ENCODE measurements around the gene CLPTM1. TPM values are rescaled to one million over a fixed set of nuclear protein-coding genes. Genes with fewer than 3 reads are reported as not detected.
A peak's percentile ranks its signal among the peaks of the same experiment; 100 is the strongest.

CLPTM1 gene
- total RNA-seq, 1 experiment from 2014 or later, result 82.0 TPM

DNA sequence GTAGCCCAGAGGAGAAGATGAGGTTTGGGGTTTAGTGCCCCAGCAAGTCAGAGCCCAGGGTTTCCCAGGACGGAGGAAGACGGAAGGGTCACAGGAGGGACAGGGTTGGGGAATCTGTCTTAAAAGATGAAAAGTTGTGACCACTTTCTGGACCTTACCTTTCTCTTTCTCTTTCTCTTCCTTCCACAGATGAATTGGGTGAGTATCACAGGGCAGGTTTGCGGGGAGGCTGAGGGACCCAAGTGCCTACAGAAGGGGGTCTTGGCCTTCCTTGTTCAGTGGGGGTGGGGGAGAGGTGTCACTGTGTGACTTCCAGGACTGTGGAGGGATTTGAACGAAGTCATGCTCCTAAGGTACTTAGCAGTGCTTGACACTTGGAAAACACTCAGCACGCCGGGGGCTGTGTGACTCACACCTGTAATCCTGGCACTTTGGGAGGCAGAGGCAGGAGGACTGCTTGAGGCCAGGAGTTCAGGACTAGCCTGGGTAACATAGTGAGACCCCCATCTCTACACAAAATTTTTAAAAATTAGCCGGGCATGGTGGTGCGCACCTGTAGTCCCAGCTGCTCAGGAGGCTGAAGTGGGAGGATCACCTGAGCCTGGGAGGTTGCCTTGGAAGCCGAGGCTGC lies 54.6 kb downstream of the CLPTM1 start:
- Histone ChIP-seq H2BK20ac (ENCODE audit: low read depth, low read length, poor library complexity, severe bottlenecking) (no peak overlapping the region), H2BK12ac (ENCODE audit: insufficient read length, low read depth, low read length) (no peak overlapping the region), H3K23me2 (ENCODE audit: insufficient read length, low read depth, low read length, poor library complexity, severe bottlenecking) (no peaks in the 10 kb centered on the region), H2AFZ (ENCODE audit: low read length) (no peak overlapping the region), H2BK120ac (ENCODE audit: low read depth, low read length, poor library complexity, severe bottlenecking) (no peak overlapping the region), H3K18ac (ENCODE audit: insufficient read length, low read depth, low read length) (no peak overlapping the region), H3K9me3 (ENCODE audit: control insufficient read depth, low read depth, low read length) (no peaks in the 10 kb centered on the region), H3K4me1 (ENCODE audit: insufficient read depth, low read length) (no peaks in the 10 kb centered on the region), H3K56ac (ENCODE audit: insufficient read length, low read depth, low read length) (no peak overlapping the region), H3K27me3 (ENCODE audit: insufficient read depth, low read length) (no peaks in the 10 kb centered on the region), H3K14ac (ENCODE audit: insufficient read depth, low read length) (no peak overlapping the region), H3K9ac (ENCODE audit: extremely low read depth, insufficient read length, low read length) (no peak overlapping the region), H3K27ac (ENCODE audit: insufficient read length, low read depth, low read length) (no peak overlapping the region), H3K79me1 (ENCODE audit: insufficient read depth, low read depth, low read length, poor library complexity, severe bottlenecking) (no peaks in the 10 kb centered on the region), H4K8ac (replicated peaks; ENCODE audit: insufficient read length, low read depth, low read length) (no peak overlapping the region), H3K4ac (ENCODE audit: low read depth, low read length) (no peak overlapping the region), H2BK15ac (ENCODE audit: low read depth, low read length) (no peak overlapping the region), H3K4me2 (ENCODE audit: insufficient read depth, insufficient read length, low read length) (no peak overlapping the region), H4K91ac (ENCODE audit: insufficient read length, low read depth, low read length) (no peak overlapping the region), H2BK5ac (ENCODE audit: insufficient read length, low read length) (no peak overlapping the region), H3T11ph (ENCODE audit: low read length) (no peak overlapping the region), H4K20me1 (ENCODE audit: control insufficient read depth, insufficient read depth, insufficient read length) (no peaks in the 10 kb centered on the region), H3K79me2 (ENCODE audit: insufficient read depth, low read length) (no peaks in the 10 kb centered on the region), H4K5ac (ENCODE audit: insufficient read length, low read depth, low read length) (no peak overlapping the region), H2AK5ac (ENCODE audit: insufficient read length, low read length) (no peak overlapping the region), H3K23ac (ENCODE audit: insufficient read length, low read depth, low read length) (no peak overlapping the region)
- Mint-ChIP-seq H3K4me3 (no peak overlapping the region), H3K27ac (peak overlapping the region in 2 of 3 experiments; percentile 34 to 62; a peak in 3 of 7 replicates), H3K36me3 (ENCODE audit: insufficient read depth in 1 of 3, low read depth in 3 of 3) (peaks cover 0 to 6% (median 4%) of the 10 kb centered on the region in 3 experiments; a peak in 2 of 7 replicates), H3K27me3 (ENCODE audit: low read depth) (no peaks in the 10 kb centered on the region), H3K4me1 (0 out of 4 replicates have a peak, but pooled peaks cover 0 to 2% of the 10 kb centered on the region in 2 experiments), H3K9me3 (no peaks in the 10 kb centered on the region)
- no CpG with 5 or more reads among the region's 9 CpGs for WGBS (ENCODE audit: extremely low coverage, insufficient read length, low lambda C conversion rate)
- no peak for DNase-seq
- TF ChIP-seq, protein P1, sequence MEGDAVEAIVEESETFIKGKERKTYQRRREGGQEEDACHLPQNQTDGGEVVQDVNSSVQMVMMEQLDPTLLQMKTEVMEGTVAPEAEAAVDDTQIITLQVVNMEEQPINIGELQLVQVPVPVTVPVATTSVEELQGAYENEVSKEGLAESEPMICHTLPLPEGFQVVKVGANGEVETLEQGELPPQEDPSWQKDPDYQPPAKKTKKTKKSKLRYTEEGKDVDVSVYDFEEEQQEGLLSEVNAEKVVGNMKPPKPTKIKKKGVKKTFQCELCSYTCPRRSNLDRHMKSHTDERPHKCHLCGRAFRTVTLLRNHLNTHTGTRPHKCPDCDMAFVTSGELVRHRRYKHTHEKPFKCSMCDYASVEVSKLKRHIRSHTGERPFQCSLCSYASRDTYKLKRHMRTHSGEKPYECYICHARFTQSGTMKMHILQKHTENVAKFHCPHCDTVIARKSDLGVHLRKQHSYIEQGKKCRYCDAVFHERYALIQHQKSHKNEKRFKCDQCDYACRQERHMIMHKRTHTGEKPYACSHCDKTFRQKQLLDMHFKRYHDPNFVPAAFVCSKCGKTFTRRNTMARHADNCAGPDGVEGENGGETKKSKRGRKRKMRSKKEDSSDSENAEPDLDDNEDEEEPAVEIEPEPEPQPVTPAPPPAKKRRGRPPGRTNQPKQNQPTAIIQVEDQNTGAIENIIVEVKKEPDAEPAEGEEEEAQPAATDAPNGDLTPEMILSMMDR (conservative IDR thresholded peaks at IDR 0.05), result no peak
